Measurements from ENCODE around the gene PSMD2. TPM values are rescaled to one million over a fixed set of nuclear protein-coding genes. Genes with fewer than 3 reads are reported as not detected.

PSMD2 gene
- total and polyA plus RNA-seq, 10 of the 15 experiments (the other 5 are each of a cell fraction or from before 2014, with no cell fraction given) = 103 to 515 (median 197) TPM

- SMC1A ChIA-PET (ENCODE audit: uncharacterized antibody, unreplicated experiment) = no interaction called here
- H3K27me3 ChIP-seq (replicated peaks in 1 of 2; ENCODE audit: control insufficient read depth in 2 of 2, insufficient read depth in 2 of 2, low read length in 1 of 2) = no peaks in the 10 kb centered on the region
- no peaks in the 10 kb centered on the region for H3K79me2 ChIP-seq (ENCODE audit: control insufficient read depth, insufficient read depth, low read length)
- no peaks in the 10 kb centered on the region for H3K9me3 ChIP-seq (replicated peaks; ENCODE audit: control insufficient read depth, insufficient read depth, low read length)
- H3K4me1 ChIP-seq (ENCODE audit: control insufficient read depth, insufficient read depth, low read length) = no peaks in the 10 kb centered on the region
- WGBS (ENCODE audit: insufficient coverage, insufficient replicate concordance, low lambda C conversion rate, missing lambda C conversion rate) = 50% methylated on average over 12 of the region's 12 CpGs
- no TSS peak for BruUV-seq (replicated peaks)
- H3K27ac ChIP-seq (ENCODE audit: control insufficient read depth, insufficient read depth) = no peak overlapping the region
- H2AFZ ChIP-seq (ENCODE audit: control insufficient read depth, low read depth, low read length) = no peak overlapping the region
- no peak for FAIRE-seq
- H3K36me3 ChIP-seq (ENCODE audit: control insufficient read depth in 2 of 2, insufficient read depth in 2 of 2, low read length in 1 of 2) = no peaks in the 10 kb centered on the region
- in situ Hi-C loops (cut with MboI) (no loop called here), intact Hi-C loops (cut with micrococcal nuclease; ENCODE audit: unreplicated experiment) (no loop called here)
- CTCF ChIA-PET = interaction anchor here (1.4 to 1.6 kb wide), 2 partner anchors 19 to 166 kb away, joined by 3 read pairs; no protein-coding TSS in a partner anchor
- POLR2A ChIA-PET = no interaction called here
- no peaks in the 10 kb centered on the region for H4K20me1 ChIP-seq (ENCODE audit: control insufficient read depth, insufficient read depth)
- ATAC-seq = no peak
- RAD21 ChIA-PET (ENCODE audit: unreplicated experiment) = interaction anchor here (0.7 kb wide), 1 partner anchor 68 kb away, joined by 4 read pairs; no protein-coding TSS in a partner anchor
- DNase-seq (ENCODE audit: low read depth, low spot score) = no peak
- no peak overlapping the region for H3K4me3 ChIP-seq
- H3K9ac ChIP-seq (ENCODE audit: control insufficient read depth, insufficient read depth, low read length) = no peak overlapping the region
- no peak overlapping the region for H3K4me2 ChIP-seq (ENCODE audit: control insufficient read depth, insufficient read depth)
- no peak for TF ChIP-seq SUZ12 (IDR thresholded peaks at IDR 0.05; ENCODE audit: unreplicated experiment)
- no peak for TF ChIP-seq ZSCAN29 (IDR thresholded peaks at IDR 0.05)
- TF ChIP-seq NBN (IDR thresholded peaks at IDR 0.05) = no peak
- TF ChIP-seq SPI1 (IDR thresholded peaks at IDR 0.05; ENCODE audit: borderline replicate concordance, insufficient read depth, low read depth, low read length) = no peak
- TF ChIP-seq ZNF592 (IDR thresholded peaks at IDR 0.05) = no peak
- TF ChIP-seq NR2F1 (conservative IDR thresholded peaks at IDR 0.05) = no peak
- TF ChIP-seq, protein P1, sequence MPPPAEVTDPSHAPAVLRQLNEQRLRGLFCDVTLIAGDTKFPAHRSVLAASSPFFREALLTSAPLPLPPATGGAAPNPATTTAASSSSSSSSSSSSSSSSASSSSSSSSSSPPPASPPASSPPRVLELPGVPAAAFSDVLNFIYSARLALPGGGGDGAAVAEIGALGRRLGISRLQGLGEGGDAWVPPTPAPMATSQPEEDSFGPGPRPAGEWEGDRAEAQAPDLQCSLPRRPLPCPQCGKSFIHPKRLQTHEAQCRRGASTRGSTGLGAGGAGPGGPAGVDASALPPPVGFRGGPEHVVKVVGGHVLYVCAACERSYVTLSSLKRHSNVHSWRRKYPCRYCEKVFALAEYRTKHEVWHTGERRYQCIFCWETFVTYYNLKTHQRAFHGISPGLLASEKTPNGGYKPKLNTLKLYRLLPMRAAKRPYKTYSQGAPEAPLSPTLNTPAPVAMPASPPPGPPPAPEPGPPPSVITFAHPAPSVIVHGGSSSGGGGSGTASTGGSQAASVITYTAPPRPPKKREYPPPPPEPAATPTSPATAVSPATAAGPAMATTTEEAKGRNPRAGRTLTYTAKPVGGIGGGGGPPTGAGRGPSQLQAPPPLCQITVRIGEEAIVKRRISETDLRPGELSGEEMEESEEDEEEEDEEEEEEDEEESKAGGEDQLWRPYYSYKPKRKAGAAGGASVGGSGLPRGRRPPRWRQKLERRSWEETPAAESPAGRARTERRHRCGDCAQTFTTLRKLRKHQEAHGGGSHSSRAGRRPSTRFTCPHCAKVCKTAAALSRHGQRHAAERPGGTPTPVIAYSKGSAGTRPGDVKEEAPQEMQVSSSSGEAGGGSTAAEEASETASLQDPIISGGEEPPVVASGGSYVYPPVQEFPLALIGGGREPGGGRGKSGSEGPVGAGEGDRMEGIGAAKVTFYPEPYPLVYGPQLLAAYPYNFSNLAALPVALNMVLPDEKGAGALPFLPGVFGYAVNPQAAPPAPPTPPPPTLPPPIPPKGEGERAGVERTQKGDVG (CRISPR knock-in tag; IDR thresholded peaks at IDR 0.05) = no peak
- no peak for TF ChIP-seq EGR1 (IDR thresholded peaks at IDR 0.05; ENCODE audit: borderline replicate concordance in 1 of 2, low read depth in 2 of 2, low read length in 2 of 2)
- no peak for TF ChIP-seq TCF3 (IDR thresholded peaks at IDR 0.05; ENCODE audit: borderline replicate concordance, insufficient read depth, low read depth, low read length)
- no peak for TF ChIP-seq WRNIP1 (IDR thresholded peaks at IDR 0.05; ENCODE audit: borderline replicate concordance, low read depth, low read length)
- TF ChIP-seq CBFB (IDR thresholded peaks at IDR 0.05; ENCODE audit: low read depth) = no peak
- TF ChIP-seq, protein P2, sequence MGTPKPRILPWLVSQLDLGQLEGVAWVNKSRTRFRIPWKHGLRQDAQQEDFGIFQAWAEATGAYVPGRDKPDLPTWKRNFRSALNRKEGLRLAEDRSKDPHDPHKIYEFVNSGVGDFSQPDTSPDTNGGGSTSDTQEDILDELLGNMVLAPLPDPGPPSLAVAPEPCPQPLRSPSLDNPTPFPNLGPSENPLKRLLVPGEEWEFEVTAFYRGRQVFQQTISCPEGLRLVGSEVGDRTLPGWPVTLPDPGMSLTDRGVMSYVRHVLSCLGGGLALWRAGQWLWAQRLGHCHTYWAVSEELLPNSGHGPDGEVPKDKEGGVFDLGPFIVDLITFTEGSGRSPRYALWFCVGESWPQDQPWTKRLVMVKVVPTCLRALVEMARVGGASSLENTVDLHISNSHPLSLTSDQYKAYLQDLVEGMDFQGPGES (IDR thresholded peaks at IDR 0.05) = no peak
- no peak for TF ChIP-seq BACH1 (IDR thresholded peaks at IDR 0.05; ENCODE audit: borderline replicate concordance)
- no peak for TF ChIP-seq PAX5 (IDR thresholded peaks at IDR 0.05; ENCODE audit: borderline replicate concordance, low read depth, low read length)
- no peak for TF ChIP-seq NR2C2 (IDR thresholded peaks at IDR 0.05; ENCODE audit: borderline replicate concordance, control insufficient read depth, insufficient read length, low read depth)
These were observed 48.4 kb downstream of the PSMD2 start for GRCh38 chr3:184347321-184348056.

Data from GM12878 (cell line).